ENCODE results near the gene HDDC3.

HDDC3 gene

GRCh38 chr15:90953947-90954711 lies 21.8 kb upstream of the HDDC3 start:
- no peak for DNase-seq (ENCODE audit: low read depth in 1 of 2, low spot score in 1 of 2)

GRCh38 chr15:90952901-90953677 lies 20.7 kb upstream of the HDDC3 start:
- no peak for DNase-seq (ENCODE audit: low read depth in 1 of 2, low spot score in 1 of 2)

DNA sequence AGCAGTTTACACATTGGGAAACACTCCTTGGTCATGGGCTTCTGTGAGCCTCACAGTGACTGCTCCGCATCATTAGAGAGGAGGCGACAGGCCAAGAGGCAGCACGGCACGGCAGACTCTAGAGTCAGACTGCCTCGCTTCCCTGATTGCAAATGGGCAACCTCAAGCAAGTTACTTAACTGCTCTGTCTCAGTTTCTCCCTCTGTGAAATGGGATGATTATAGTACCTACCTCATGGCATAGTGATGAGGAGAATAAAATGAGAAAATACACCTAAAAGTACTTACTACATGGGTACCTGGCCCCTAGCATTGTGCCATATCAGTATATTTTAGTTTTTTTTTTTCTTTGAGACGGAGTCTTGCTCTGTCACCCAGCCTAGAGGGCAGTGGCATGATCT lies 18.3 kb upstream of the HDDC3 start:
- DNase-seq (ENCODE audit: low read depth in 1 of 2, low spot score in 1 of 2): no peak

DNA sequence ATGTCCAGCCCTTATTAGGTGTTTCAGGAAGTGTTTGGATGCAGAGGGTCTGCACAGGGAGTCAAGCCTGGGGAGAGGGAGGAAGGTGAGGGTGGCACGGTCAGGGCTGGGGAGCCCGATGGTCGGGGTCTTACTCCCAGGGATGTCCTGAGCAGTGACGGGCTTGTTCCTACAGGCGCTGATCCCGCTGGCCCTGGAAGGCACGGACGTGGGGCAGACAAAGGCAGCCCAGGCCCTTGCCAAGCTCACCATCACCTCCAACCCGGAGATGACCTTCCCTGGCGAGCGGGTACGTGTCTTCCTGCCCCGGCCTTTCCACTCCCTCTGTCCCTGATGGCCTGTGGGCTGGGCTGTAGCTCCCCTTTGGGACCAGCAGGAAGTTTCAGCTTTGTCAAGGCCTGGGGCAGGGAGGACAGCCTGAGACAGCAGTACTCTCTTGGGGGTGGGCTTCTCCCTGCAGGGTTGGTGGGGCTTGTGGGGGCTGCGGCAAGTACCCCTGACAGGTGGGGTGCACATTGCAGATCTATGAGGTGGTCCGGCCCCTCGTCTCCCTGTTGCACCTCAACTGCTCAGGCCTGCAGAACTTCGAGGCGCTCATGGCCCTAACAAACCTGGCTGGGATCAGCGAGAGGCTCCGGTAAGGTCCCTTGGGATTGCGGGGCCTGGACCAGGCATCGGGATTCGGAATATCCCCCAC lies 17.8 kb upstream of the HDDC3 start:
- no peak for DNase-seq (ENCODE audit: low read depth in 1 of 2, low spot score in 1 of 2)

- DNase-seq (ENCODE audit: low read depth in 1 of 2, low spot score in 1 of 2): no peak
Observed at GRCh38 chr15:90948506-90948905, 16.2 kb upstream of the HDDC3 start.

- DNase-seq (ENCODE audit: low read depth in 1 of 2, low spot score in 1 of 2): no peak
Observed at GRCh38 chr15:90947577-90948357, 15.4 kb upstream of the HDDC3 start.

GRCh38 chr15:90946941-90947576 lies 14.7 kb upstream of the HDDC3 start:
- no peak for DNase-seq (ENCODE audit: low read depth in 1 of 2, low spot score in 1 of 2)

DNA sequence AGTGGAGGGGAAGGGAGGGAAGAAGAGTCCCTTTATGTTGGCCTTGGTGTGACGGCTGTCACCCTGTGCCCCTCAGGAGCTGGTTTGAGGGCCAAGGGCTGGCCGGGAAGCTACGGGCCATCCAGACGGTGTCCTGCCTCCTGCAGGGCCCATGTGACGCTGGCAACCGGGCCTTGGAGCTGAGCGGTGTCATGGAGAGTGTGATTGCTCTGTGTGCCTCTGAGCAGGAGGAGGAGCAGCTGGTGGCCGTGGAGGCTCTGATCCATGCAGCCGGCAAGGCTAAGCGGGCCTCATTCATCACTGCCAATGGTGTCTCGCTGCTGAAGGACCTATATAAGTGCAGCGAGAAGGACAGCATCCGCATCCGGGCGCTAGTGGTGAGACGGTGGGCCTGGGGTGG lies 14.2 kb upstream of the HDDC3 start:
- DNase-seq (ENCODE audit: low read depth in 1 of 2, low spot score in 1 of 2): no peak

GRCh38 chr15:90945091-90945490 lies 12.7 kb upstream of the HDDC3 start:
- DNase-seq (ENCODE audit: low read depth in 1 of 2, low spot score in 1 of 2): no peak

DNA sequence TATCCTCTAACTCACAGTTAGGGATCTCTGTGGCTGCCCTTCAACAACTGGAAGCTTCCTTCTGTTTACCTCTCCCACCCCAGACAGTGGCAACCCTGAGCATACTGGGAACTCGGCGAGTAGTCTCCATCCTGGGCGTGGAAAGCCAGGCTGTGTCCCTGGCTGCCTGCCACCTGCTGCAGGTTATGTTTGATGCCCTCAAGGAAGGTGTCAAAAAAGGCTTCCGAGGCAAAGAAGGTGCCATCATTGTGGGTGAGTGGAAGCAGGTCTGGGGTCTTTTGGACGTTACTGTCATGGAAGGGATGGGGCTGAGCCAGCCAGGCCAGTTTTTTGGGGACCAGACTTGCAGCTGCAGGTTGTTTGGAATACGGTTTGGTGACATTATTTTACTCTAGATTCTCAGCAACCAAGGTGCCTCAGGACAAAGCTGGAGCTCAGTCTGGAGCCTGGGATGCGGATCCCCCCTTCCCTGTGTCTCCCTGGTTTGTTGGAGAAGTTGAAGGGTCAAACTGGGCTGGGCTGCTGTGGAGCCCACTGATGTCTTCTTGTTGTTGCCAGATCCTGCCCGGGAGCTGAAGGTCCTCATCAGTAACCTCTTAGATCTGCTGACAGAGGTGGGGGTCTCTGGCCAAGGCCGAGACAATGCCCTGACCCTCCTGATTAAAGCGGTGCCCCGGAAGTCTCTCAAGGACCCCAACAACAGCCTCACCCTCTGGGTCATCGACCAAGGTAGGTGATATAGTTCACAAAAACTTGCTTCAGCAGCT lies 10.2 kb upstream of the HDDC3 start:
- no peak for DNase-seq (ENCODE audit: low read depth in 1 of 2, low spot score in 1 of 2)

- DNase-seq (ENCODE audit: low read depth in 1 of 2, low spot score in 1 of 2): no peak
Observed at GRCh38 chr15:90941038-90941437, 8.7 kb upstream of the HDDC3 start.

GRCh38 chr15:90939756-90940155 lies 7.4 kb upstream of the HDDC3 start:
- DNase-seq (ENCODE audit: low read depth in 1 of 2, low spot score in 1 of 2): no peak

GRCh38 chr15:90938261-90938660 lies 5.9 kb upstream of the HDDC3 start:
- no peak for DNase-seq (ENCODE audit: low read depth in 1 of 2, low spot score in 1 of 2)

GRCh38 chr15:90936823-90937222 lies 4.5 kb upstream of the HDDC3 start:
- DNase-seq (ENCODE audit: low read depth in 1 of 2, low spot score in 1 of 2): no peak

- DNase-seq (ENCODE audit: low read depth in 1 of 2, low spot score in 1 of 2): peak; percentile 93 to 97
Observed at GRCh38 chr15:90934949-90935751, 2.8 kb upstream of the HDDC3 start, which contains the start of gene UNC45A. TSS of gene UNC45A (plus strand) at chr15:90935285. CDS start at chr15:90935325, 40 bp downstream.

DNA sequence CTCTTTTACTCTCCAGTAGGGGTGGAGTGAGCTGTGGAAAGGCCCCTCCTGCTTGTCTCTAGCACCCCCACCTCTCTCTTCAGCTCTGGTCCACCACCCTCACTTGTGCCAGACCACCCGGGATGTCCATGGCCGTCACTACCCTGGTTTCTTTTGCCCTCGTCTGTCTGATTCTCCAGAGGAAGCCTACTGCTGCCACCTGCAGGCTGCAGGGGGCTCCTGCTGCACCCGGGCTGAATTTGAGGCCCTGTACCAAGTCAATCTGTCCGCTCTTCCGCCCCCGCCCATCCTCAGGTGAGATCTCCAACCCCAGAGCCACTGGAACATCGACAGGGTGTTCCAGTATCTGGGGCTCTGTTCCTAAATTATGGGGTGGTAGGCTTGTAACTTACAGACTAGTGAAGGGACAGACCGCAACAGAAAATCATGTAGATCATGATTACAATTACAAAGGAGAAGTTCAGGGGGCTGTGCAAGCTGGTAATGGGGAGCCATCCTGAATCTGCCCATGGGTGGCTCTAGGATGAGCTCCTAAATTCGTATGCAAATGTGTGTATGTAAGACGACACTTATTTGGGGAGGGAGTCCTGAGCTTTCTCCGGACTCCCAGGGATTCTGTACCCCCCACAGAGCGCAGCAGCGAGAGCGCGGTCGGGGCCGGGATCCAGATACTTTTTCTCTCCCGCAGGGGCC lies 2.1 kb upstream of the HDDC3 start:
- peak; percentile 64 to 72 for DNase-seq (ENCODE audit: low read depth in 1 of 2, low spot score in 1 of 2)

GRCh38 chr15:90933301-90933700 lies 952 bp upstream of the HDDC3 start:
- no peak for DNase-seq (ENCODE audit: low read depth in 1 of 2, low spot score in 1 of 2)

DNA sequence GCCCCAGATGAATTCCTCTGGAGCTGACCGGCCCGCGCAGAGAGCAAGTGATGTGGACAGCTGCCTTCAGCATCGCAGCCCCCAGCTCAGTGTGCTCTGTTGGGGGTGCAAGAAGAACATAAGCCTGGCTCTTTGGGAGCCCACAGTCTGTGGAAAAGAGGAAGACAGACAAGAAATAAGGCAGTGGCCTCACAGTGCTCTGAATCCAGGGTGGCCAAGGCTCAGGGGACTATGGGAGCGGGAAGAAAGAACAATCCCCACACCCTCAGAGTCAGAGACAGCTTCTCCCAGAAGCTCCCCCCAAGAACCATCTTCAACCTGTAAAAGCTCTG lies 277 bp upstream of the HDDC3 start:
- no peak for DNase-seq (ENCODE audit: low read depth in 1 of 2, low spot score in 1 of 2)

GRCh38 chr15:90931575-90931827 lies 848 bp downstream of the HDDC3 start:
- DNase-seq (ENCODE audit: low read depth in 1 of 2, low spot score in 1 of 2): no peak

All from stimulated activated CD4-positive, alpha-beta T cell treated with anti-CD3 and anti-CD28 coated beads, Interleukin-15, amount 100 ng/mL, for 1 hour (primary cell).